ENCODE data around the gene NPDC1. TPM values are rescaled to one million over a fixed set of nuclear protein-coding genes. Genes with fewer than 3 reads are reported as not detected.

NPDC1 gene
- total RNA-seq, 1 donor from 2014 or later: 59.1 TPM

GRCh38 chr9:137032858-137033257 is 13.1 kb downstream of the NPDC1 start:
- DNase-seq: peak; percentile 88
- peak; percentile 9 for ATAC-seq (ENCODE audit: poor library complexity)
- intact Hi-C loops (cut with DNase I): no loop called here

- intact Hi-C loops (cut with DNase I): no loop called here
- no peak for ATAC-seq (ENCODE audit: poor library complexity)
- DNase-seq: no peak
These were observed 13.9 kb downstream of the NPDC1 start, which contains the start of gene FUT7 for GRCh38 chr9:137031904-137032640. FUT7 (minus strand) TSS chr9:137032088; CDS start chr9:137031991, 97 bp downstream.

- intact Hi-C loops (cut with DNase I): no loop called here
- peak; percentile 72 for DNase-seq
- ATAC-seq (ENCODE audit: poor library complexity): no peak
These were observed 15.1 kb downstream of the NPDC1 start for GRCh38 chr9:137030538-137031527.

- DNase-seq (no peak), ATAC-seq (ENCODE audit: poor library complexity) (no peak)
- intact Hi-C loops (cut with DNase I): no loop called here
These were observed 16.0 kb downstream of the NPDC1 start for GRCh38 chr9:137030006-137030405.

GRCh38 chr9:137029058-137029936 is 16.7 kb downstream of the NPDC1 start:
- peak; percentile 80 for ATAC-seq (ENCODE audit: poor library complexity)
- peak; percentile 91 for DNase-seq
- intact Hi-C loops (cut with DNase I): no loop called here

- ATAC-seq (ENCODE audit: poor library complexity) (peak; percentile 67), DNase-seq (peak; percentile 84)
- intact Hi-C loops (cut with DNase I): no loop called here
These were observed 17.5 kb downstream of the NPDC1 start for GRCh38 chr9:137028263-137029057.

- intact Hi-C loops (cut with DNase I): no loop called here
- ATAC-seq (ENCODE audit: poor library complexity) (no peak), DNase-seq (no peak)
These were observed 18.4 kb downstream of the NPDC1 start, which contains the start of gene ABCA2 for GRCh38 chr9:137027369-137028262. ABCA2 (minus strand) TSS chr9:137028237; CDS start chr9:137028140, 97 bp downstream.

GRCh38 chr9:137026828-137027227 is 19.1 kb downstream of the NPDC1 start:
- DNase-seq: no peak
- intact Hi-C loops (cut with DNase I): no loop called here
- no peak for ATAC-seq (ENCODE audit: poor library complexity)

- ATAC-seq (ENCODE audit: poor library complexity) (no peak), DNase-seq (no peak)
- intact Hi-C loops (cut with DNase I): no loop called here
These were observed 19.6 kb downstream of the NPDC1 start for GRCh38 chr9:137026384-137026783.

GRCh38 chr9:137025517-137025966 is 20.4 kb downstream of the NPDC1 start:
- DNase-seq (peak; percentile 64), ATAC-seq (ENCODE audit: poor library complexity) (no peak)
- intact Hi-C loops (cut with DNase I): no loop called here

- intact Hi-C loops (cut with DNase I): no loop called here
- ATAC-seq (ENCODE audit: poor library complexity) (no peak), DNase-seq (no peak)
These were observed 22.4 kb downstream of the NPDC1 start for GRCh38 chr9:137023583-137023991.

GRCh38 chr9:137023157-137023556 is 22.8 kb downstream of the NPDC1 start:
- ATAC-seq (ENCODE audit: poor library complexity) (no peak), DNase-seq (no peak)
- intact Hi-C loops (cut with DNase I): no loop called here

- DNase-seq: no peak
- no peak for ATAC-seq (ENCODE audit: poor library complexity)
- intact Hi-C loops (cut with DNase I): no loop called here
These were observed 23.3 kb downstream of the NPDC1 start for GRCh38 chr9:137022662-137023008.

GRCh38 chr9:137021979-137022661 is 23.9 kb downstream of the NPDC1 start:
- intact Hi-C loops (cut with DNase I): no loop called here
- ATAC-seq (ENCODE audit: poor library complexity): peak; percentile 39
- DNase-seq: no peak

- ATAC-seq (ENCODE audit: poor library complexity): no peak
- intact Hi-C loops (cut with DNase I): no loop called here
- DNase-seq: no peak
These were observed 24.4 kb downstream of the NPDC1 start for GRCh38 chr9:137021568-137021978.
